HG02678 (cell line): ENCODE results near the gene SMARCA2.
A peak's percentile ranks its signal among the peaks of the same experiment; 100 is the strongest.

ENCODE experiments used
- ATAC-seq: cut with Tn5 transposase; IDR thresholded peaks from one replicate; pipeline ENCODE4 v1.9.1; 2021; ENCODE audit warnings: mild to moderate bottlenecking, moderate library complexity; ENCODE audit not compliant: unreplicated experiment

The SMARCA2 gene

DNA sequence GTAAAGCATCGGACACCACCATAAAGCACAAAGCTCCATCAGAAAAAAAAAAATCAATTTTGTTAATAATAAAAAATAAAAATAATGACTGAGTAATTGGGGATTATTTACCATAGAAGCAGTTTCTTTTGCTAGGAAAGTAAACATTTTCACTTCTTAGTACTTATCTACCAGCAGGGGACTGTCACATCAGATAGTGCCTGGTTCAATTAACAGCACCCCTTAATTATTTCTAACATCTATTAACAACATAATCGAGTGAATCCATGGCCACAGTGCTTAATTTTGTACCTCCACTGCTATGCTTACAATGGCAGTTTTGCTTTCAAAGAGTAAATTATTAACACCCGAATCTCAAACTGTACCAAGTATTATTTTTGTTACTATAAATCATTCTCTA is 221.7 kb downstream of the SMARCA2 start:
- ATAC-seq: no peak

DNA sequence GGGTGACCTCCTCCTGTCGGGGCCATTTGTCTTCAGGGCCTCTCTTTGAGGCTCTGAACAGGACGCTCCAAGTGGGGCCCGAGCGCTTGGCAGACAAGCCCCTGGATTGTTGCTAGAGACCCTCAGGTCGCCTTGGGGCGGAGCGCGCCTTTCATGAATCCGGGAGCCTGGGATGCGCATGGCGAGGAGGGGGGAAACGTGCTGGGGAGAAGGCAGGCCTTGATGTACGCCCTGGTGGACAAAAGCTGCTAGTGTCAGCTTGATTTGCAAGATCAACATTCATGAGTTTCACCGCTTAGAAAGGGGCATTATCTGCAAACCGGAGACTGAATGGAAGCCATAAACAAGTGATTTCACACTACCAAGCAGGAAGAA is 226.3 kb downstream of the SMARCA2 start:
- ATAC-seq: peak; percentile 2

DNA sequence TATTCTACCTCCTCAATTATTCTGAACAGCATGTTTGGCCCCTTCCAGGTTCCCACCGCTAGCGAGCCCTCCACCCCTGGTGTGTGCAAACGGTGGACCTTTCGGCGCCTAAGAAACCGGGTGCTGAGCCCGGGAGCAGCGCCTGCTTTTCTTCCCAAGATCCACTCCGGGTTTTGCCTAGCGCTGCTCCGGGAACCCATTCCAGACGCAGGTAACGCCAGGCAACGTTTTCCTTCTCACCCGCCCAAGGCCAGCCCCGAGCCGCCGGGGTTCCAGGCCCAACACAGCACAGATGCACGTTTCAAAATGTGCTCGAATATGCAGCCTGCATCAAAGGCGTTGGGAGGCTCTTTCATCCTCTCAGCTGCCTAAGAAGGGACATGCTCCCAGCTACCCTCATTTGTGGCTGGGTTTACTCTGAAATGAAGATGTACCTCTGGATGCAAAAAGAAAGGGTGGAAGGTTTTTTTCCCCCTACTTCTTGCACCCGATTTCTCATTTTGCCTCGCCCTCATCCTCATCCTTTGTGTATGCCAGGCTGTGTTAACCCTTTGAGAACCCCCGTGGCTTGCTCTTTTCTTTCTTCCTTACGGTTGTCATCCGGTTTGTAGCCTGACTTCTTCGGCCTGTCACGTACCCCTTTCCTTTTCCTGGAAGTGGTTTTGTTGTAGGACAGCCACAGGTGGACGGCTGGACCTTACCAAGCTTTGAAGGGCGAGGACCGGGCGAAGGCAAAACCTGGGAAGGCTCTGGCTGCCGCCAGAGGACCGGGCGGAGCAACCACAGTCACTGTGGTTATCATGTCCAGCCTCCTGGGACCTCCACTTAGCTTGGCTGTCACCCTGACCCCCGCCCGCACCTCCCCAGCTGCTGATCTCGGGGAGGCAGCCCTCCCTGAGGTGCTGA is 226.9 kb downstream of the SMARCA2 start:
- ATAC-seq: peak; percentile 90

DNA sequence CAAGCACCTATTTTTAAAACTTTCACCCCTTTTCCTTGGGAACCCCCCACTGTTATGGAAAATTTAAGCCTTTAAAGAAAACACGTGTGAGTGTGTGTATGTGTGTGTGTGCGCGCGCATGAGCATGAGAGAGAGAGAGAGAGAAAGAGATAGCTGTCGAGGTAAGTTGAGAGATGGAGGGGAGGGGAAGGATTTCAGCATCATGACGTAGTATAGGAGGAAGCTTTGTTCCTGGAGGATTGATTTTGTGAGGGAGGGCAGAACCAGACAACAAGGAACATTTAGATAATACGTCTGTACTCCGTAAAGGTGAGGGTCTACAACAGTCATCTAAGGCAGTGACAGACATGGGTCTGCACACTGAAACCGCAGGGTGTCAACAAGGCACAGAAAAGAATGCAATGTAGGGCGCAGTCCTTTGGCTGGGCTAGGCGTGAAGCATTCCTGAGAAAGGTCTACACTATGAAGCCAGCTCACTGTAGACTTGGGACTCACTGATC is 227.7 kb downstream of the SMARCA2 start:
- ATAC-seq: no peak
